GM19025 (cell line): ENCODE results near the gene DAPL1.
"Not testable (repeated sequence)": the region's sequence is repeated elsewhere in the genome, so short reads cannot be mapped to it uniquely, and the experiment has no call there.

Experiments used
- ATAC-seq: cut with Tn5 transposase; IDR thresholded peaks from one replicate; pipeline ENCODE4 v1.9.1; 2021; ENCODE audit warnings: mild to moderate bottlenecking, low read depth, moderate library complexity; ENCODE audit not compliant: unreplicated experiment

Gene DAPL1

GRCh38 chr2:158817588-158817987, 22.5 kb downstream of the DAPL1 start:
- no peak for ATAC-seq

DNA sequence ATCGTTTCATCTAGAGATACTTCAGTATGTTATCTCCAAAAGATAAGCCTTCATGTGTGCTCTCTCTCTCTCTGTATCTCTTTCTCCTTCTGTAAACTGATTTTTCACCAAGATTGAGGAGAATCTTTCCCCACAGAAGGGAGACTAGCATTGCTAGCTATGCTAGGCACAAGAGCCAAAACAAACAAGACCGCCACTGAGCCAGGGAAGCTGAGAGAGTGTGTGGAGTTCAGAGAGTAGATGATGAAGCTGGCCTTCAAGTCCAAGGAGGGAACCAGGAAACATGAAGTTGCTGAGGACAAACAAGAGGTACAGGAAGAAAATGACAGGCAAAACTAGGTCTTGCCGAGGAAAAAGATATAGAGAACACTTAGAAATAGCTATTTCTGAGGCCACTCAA, 23.4 kb downstream of the DAPL1 start:
- no peak for ATAC-seq

DNA sequence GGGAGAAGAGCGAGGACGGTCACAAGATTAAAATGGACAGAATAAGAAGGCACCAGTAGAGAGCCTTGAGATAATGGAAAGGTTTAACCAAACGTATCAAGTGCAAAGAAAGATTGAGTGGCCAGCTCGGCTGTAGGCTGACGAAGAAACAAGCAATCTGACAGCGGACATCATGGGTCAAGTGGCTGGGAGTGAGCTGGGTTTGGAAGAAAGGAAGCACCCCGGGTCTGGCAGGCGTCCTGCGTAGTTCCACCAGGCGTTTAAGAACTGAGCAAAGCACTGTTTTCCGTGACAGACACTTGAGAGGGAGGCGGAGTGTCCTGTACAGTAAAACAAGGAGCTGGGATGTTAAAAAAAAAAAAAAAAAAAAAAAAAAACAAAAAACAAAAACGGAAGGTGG, 27.1 kb downstream of the DAPL1 start:
- no peak for ATAC-seq

- ATAC-seq: no peak
These were observed 28.5 kb downstream of the DAPL1 start for GRCh38 chr2:158823486-158824237.

DNA sequence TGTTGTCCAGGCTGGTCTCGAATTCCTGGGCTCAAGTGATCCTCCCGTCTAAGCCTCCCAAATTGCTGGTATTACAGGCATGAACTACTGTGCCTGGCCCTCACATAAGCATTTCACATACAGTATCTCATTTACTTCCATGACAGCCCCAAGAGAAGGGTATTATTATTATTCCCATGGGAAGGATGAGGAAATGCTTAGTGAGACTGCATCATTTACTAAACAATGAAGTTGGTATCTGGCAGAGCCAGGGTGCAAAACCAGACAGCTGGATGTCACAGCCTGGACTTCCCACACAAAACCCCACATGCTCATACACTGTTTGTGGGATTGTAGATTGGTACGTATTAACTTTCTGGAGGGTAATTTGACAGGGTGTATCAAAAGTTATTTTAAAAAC, 29.9 kb downstream of the DAPL1 start:
- no peak for ATAC-seq

GRCh38 chr2:158826965-158827364, 31.8 kb downstream of the DAPL1 start:
- ATAC-seq: no peak

GRCh38 chr2:158828378-158829164, 33.5 kb downstream of the DAPL1 start:
- no peak for ATAC-seq

GRCh38 chr2:158829167-158829566, 34.0 kb downstream of the DAPL1 start:
- ATAC-seq: no peak

DNA sequence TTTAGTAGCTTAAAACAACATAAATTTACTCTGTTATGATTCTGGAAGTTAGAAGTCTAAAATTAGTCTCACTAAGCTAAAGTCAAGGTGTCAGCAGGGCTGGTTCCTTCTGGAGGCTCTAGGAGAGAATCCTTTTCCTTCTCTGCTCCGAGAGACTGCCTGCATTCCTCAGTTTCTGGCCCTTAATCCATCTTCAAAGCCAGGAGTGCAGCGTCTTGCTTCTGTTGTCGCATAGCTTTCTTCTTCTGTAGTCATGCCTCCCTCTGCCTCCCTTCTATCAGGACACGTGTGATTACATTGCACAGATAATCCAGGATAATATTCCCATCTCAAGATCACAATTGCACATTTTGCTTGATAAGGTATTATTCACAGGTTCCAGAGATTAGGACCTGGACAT, 35.1 kb downstream of the DAPL1 start:
- ATAC-seq: no peak

GRCh38 chr2:158835431-158835830, 40.3 kb downstream of the DAPL1 start:
- no peak for ATAC-seq

- no peak for ATAC-seq
These were observed 42.5 kb downstream of the DAPL1 start for GRCh38 chr2:158837645-158838044.

DNA sequence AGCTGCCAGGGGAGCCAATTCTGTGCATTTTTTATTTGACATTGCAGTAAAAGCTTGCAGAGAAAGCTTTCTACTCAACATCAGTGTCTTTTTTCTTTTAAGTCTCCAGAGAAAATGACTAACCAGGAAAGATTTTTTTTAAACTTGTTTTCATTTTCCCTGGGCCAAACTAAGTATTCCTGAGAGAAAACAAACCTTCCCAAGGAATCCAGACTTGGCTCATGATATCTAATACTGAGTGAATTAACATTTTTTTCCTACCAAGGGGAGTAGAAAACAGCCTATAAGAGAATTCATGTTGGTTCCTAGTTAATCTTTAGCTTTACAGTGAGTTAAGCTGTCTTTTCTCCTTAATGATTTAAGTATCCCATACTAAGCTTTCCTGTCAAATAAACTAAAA, 46.7 kb downstream of the DAPL1 start:
- no peak for ATAC-seq

GRCh38 chr2:158845444-158845843, 50.3 kb downstream of the DAPL1 start:
- no peak for ATAC-seq

GRCh38 chr2:158845859-158846258, 50.7 kb downstream of the DAPL1 start:
- no peak for ATAC-seq

DNA sequence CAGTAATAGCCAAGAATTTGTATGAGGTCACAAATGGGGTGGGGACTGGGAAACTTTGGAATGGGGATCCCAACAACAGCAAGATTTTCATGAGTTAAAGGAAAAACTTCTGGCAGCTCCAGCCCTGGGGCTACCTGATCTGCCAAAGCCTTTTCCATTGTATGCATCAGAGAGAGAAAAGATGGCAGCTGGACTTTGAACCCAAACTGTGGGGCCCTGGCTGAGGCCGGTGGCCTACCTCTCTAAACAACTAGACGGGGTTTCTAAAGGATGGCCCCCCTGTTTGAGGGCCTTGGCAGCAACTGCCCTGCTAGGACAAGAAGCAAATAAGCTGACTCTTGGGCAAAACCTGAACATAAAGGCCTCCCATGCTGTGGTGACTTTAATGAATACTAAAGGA, 52.4 kb downstream of the DAPL1 start:
- ATAC-seq: not testable (repeated sequence)

DNA sequence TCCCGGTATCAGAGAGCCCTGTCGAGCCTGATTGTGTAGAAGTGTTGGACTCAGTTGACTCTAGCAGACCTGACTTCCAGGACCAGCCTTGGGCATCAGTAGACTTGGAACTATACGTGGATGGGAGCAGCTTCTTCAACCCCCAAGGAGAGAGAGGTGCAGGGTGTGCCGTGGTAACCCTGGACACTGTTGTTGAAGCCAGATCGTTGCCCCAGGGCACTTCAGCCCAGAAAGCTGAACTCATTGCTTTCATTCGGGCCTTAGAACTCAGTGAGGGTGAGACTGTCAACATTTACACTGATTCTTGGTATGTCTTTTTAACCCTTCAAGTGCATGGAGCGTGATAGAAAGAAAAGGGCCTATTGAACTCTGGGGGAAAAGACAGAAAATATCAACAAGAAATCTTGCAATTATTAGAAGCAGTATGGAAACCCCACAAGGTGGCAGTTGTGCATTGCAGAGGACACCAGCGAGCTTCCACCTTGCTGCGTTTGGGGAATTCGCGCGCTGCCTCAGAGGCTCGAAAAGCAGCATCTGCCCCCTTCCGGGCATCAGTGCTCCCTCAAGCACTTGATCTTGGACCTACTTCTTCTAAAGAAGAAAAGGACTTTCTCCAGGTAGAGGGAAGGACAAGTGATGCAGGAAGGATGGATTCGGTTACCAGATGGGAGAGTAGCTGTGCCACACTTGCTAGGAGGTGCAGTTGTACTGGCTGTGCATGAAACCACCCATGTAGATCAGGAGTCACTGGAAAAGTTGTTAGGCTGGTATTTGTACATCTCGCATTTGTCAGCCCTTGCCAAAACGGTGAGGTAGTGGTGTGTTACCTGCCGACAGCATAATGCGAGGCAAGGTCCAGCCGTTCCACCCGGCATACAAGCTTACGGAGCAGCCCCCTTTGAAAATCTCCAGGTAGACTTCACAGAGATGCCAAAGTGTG, 53.2 kb downstream of the DAPL1 start:
- ATAC-seq: not testable (repeated sequence)

GRCh38 chr2:158860179-158860578, 65.1 kb downstream of the DAPL1 start:
- not testable (repeated sequence) for ATAC-seq

- ATAC-seq: not testable (repeated sequence)
These were observed 66.5 kb downstream of the DAPL1 start for GRCh38 chr2:158861626-158862025.

GRCh38 chr2:158865469-158865868, 70.4 kb downstream of the DAPL1 start:
- ATAC-seq: not testable (repeated sequence)
